Measurements from ENCODE around the gene LPAR6.

Gene LPAR6

DNA sequence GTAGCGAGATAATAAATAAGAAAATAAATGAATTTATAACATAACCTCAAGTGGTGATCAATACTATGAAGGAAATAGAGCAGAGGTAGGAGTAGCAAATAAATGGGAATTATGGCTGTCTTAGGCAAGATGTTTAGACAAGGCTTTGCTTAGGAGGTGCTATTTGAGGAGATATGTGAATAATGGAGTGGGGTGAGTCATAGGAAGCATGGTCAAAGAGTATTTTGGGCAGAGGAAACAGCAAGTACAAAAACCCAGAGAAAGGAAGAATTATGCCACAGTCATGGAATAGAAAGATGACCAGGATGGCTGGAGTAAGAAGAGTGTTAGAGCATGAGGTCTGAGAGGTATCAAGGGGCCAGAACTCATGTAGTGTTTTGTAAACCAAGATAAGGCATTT lies 33.6 kb upstream of the LPAR6 start:
- Histone ChIP-seq H3K9me2 (replicated peaks; ENCODE audit: insufficient read depth, low read length) (no peaks in the 10 kb centered on the region), H3K36me3 (ENCODE audit: low read length) (peaks cover 8% of the 10 kb centered on the region; the same call in 1 of the 2 replicates), H3K4me2 (ENCODE audit: low read depth, low read length, poor library complexity, severe bottlenecking) (no peak overlapping the region), H3F3A (ENCODE audit: insufficient read depth) (peaks cover 4% of the 10 kb centered on the region; the same call in 1 of the 2 replicates), H3K27me3 (ENCODE audit: low read length) (no peaks in the 10 kb centered on the region), H3K79me2 (ENCODE audit: insufficient read depth, low read length) (peaks cover 12% of the 10 kb centered on the region), H3K27ac (ENCODE audit: low read depth, low read length) (no peak overlapping the region), H3K4me3 (ENCODE audit: insufficient read depth, low read length, poor library complexity, severe bottlenecking) (no peak overlapping the region), H2AFZ (ENCODE audit: low read depth, low read length, severe bottlenecking) (no peak overlapping the region), H3K9ac (ENCODE audit: low read length) (no peak overlapping the region), H3K9me3 (ENCODE audit: insufficient read depth, low read length) (0 out of 2 replicates have a peak, but pooled peaks cover 5% of the 10 kb centered on the region), H4K20me1 (ENCODE audit: low read depth, low read length) (no peaks in the 10 kb centered on the region)
- TF ChIP-seq, protein P1, sequence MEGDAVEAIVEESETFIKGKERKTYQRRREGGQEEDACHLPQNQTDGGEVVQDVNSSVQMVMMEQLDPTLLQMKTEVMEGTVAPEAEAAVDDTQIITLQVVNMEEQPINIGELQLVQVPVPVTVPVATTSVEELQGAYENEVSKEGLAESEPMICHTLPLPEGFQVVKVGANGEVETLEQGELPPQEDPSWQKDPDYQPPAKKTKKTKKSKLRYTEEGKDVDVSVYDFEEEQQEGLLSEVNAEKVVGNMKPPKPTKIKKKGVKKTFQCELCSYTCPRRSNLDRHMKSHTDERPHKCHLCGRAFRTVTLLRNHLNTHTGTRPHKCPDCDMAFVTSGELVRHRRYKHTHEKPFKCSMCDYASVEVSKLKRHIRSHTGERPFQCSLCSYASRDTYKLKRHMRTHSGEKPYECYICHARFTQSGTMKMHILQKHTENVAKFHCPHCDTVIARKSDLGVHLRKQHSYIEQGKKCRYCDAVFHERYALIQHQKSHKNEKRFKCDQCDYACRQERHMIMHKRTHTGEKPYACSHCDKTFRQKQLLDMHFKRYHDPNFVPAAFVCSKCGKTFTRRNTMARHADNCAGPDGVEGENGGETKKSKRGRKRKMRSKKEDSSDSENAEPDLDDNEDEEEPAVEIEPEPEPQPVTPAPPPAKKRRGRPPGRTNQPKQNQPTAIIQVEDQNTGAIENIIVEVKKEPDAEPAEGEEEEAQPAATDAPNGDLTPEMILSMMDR (IDR thresholded peaks at IDR 0.05; ENCODE audit: insufficient read depth, low read length, poor library complexity, severe bottlenecking): no peak
- TF ChIP-seq EZH2phosphoT487 (conservative IDR thresholded peaks at IDR 0.05; ENCODE audit: low read length): no peak

DNA sequence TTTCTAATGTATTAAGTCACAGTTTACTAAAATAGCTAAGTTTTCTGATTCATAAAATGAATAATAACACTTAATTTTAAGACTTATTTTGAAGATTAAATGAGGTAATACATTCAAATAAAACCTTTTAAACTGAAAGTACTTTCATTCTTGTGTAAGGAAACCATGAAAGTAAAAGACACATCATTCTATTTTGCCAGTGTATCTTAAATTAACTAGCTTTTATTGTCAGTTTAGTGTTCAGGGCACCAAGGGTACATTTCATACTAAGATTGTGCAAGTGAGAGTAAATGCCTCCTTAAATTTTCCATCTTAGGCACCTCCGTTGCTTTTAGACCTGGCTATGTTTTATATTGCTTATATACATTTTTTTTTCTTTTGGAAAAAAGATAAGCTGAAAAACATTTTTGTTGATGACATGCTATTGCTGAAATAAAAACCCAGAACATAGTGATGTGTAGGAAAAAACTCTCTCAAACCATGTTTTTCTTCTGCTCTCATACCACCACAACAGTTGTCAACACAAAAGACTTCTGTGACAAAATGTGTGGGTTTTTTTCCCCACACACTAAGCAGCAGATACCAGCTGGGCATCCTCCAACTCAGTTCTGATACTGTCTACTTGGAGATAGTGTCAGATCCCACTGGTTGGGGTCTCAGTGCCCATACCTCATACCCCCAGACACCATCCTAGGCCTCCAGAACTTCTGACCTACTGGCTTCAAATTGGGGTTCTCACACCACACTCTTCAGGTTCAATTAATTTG lies 30.7 kb upstream of the LPAR6 start:
- no peaks in the 10 kb centered on the region for H4K20me1 ChIP-seq (ENCODE audit: low read depth, low read length)
- no peak for TF ChIP-seq EZH2phosphoT487 (conservative IDR thresholded peaks at IDR 0.05; ENCODE audit: low read length)
- TF ChIP-seq, protein P1 (IDR thresholded peaks at IDR 0.05; ENCODE audit: insufficient read depth, low read length, poor library complexity, severe bottlenecking): no peak
- no peak overlapping the region for H3K27ac ChIP-seq (ENCODE audit: low read depth, low read length)
- no peak overlapping the region for H3K4me2 ChIP-seq (ENCODE audit: low read depth, low read length, poor library complexity, severe bottlenecking)
- no peaks in the 10 kb centered on the region for H3K9me3 ChIP-seq (ENCODE audit: insufficient read depth, low read length)
- no peaks in the 10 kb centered on the region for H3K27me3 ChIP-seq (ENCODE audit: low read length)
- no peaks in the 10 kb centered on the region for H3K9me2 ChIP-seq (replicated peaks; ENCODE audit: insufficient read depth, low read length)
- H3K79me2 ChIP-seq (ENCODE audit: insufficient read depth, low read length): 0 out of 2 replicates have a peak, but pooled peaks cover 3% of the 10 kb centered on the region
- H2AFZ ChIP-seq (ENCODE audit: low read depth, low read length, severe bottlenecking): no peak overlapping the region
- H3K9ac ChIP-seq (ENCODE audit: low read length): no peak overlapping the region
- no peak overlapping the region for H3K4me3 ChIP-seq (ENCODE audit: insufficient read depth, low read length, poor library complexity, severe bottlenecking)
- H3K36me3 ChIP-seq (ENCODE audit: low read length): peaks cover 4% of the 10 kb centered on the region; the same call in 1 of the 2 replicates
- peaks cover 4% of the 10 kb centered on the region; the same call in 1 of the 2 replicates for H3F3A ChIP-seq (ENCODE audit: insufficient read depth)

DNA sequence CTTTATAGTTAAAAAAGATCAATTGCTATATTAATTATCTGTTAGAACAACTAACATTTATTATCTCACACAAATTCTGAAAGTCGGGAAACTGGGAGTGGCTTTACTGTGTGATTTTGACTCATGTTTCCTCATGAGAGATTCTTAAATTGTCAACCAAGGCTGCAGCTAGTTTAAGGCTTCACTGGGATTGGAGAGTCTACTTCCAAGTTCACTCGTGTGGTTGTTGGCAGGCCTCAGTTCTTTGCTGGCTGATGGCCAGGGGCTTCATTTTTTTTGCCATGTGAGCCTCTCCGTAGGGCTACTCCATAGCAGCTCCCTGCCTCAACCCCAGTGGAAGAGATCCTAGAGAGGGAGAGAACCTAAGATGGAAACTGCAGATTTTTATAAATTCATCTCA lies 24.5 kb upstream of the LPAR6 start:
- Histone ChIP-seq H3K9ac (ENCODE audit: low read length) (no peak overlapping the region), H3K4me3 (ENCODE audit: insufficient read depth, low read length, poor library complexity, severe bottlenecking) (no peak overlapping the region), H3K9me3 (ENCODE audit: insufficient read depth, low read length) (no peaks in the 10 kb centered on the region), H3K4me2 (ENCODE audit: low read depth, low read length, poor library complexity, severe bottlenecking) (no peak overlapping the region), H4K20me1 (ENCODE audit: low read depth, low read length) (no peaks in the 10 kb centered on the region), H3F3A (ENCODE audit: insufficient read depth) (no peaks in the 10 kb centered on the region; the same call in 1 of the 2 replicates), H2AFZ (ENCODE audit: low read depth, low read length, severe bottlenecking) (no peak overlapping the region), H3K36me3 (ENCODE audit: low read length) (peaks cover 7% of the 10 kb centered on the region; the same call in 1 of the 2 replicates), H3K79me2 (ENCODE audit: insufficient read depth, low read length) (0 out of 2 replicates have a peak, but pooled peaks cover 3% of the 10 kb centered on the region), H3K27me3 (ENCODE audit: low read length) (no peaks in the 10 kb centered on the region), H3K27ac (ENCODE audit: low read depth, low read length) (no peak overlapping the region), H3K9me2 (replicated peaks; ENCODE audit: insufficient read depth, low read length) (no peaks in the 10 kb centered on the region)
- TF ChIP-seq, protein P1 (IDR thresholded peaks at IDR 0.05; ENCODE audit: insufficient read depth, low read length, poor library complexity, severe bottlenecking): no peak
- TF ChIP-seq EZH2phosphoT487 (conservative IDR thresholded peaks at IDR 0.05; ENCODE audit: low read length): no peak

Data from SU-DHL-6 (cell line).